ENCODE data around the gene ZNF487.

The ZNF487 gene

GRCh38 chr10:43479275-43479674 lies 42.4 kb downstream of the ZNF487 start:
- Mint-ChIP-seq H3K9me3 (peaks cover 17% of the 10 kb centered on the region), H3K4me1 (no peaks in the 10 kb centered on the region), H3K27ac (no peak overlapping the region), H3K27me3 (no peaks in the 10 kb centered on the region), H3K4me3 (no peak overlapping the region), H3K36me3 (ENCODE audit: low read depth) (peaks cover 29% of the 10 kb centered on the region)
- no peak for DNase-seq
- ATAC-seq = no peak

- Mint-ChIP-seq H3K4me3 (no peak overlapping the region), H3K27ac (no peak overlapping the region), H3K27me3 (no peaks in the 10 kb centered on the region), H3K36me3 (ENCODE audit: low read depth) (peaks cover 38% of the 10 kb centered on the region), H3K9me3 (peaks cover 34% of the 10 kb centered on the region), H3K4me1 (no peaks in the 10 kb centered on the region)
- ATAC-seq = no peak
- DNase-seq = no peak
These were observed 45.6 kb downstream of the ZNF487 start for GRCh38 chr10:43482319-43483078.

- no peak for DNase-seq
- H3K4me1 Mint-ChIP-seq = no peaks in the 10 kb centered on the region
- H3K4me3 Mint-ChIP-seq = no peak overlapping the region
- H3K9me3 Mint-ChIP-seq = peaks cover 4% of the 10 kb centered on the region
- H3K36me3 Mint-ChIP-seq (ENCODE audit: low read depth) = no peaks in the 10 kb centered on the region
- H3K27me3 Mint-ChIP-seq = no peaks in the 10 kb centered on the region
- ATAC-seq = no peak
- no peak overlapping the region for H3K27ac Mint-ChIP-seq
These were observed 54.9 kb downstream of the ZNF487 start for GRCh38 chr10:43491855-43492254.

- no peaks in the 10 kb centered on the region for H3K9me3 Mint-ChIP-seq
- no peak for ATAC-seq
- no peaks in the 10 kb centered on the region for H3K4me1 Mint-ChIP-seq
These were observed 66.0 kb downstream of the ZNF487 start for GRCh38 chr10:43502931-43503330.

GRCh38 chr10:43524434-43525247 lies 87.7 kb downstream of the ZNF487 start:
- no peak for DNase-seq

More at GRCh38 chr10:43502931-43503330, 66.0 kb downstream of the ZNF487 start:
- no peak for DNase-seq
- Mint-ChIP-seq H3K27ac (no peak overlapping the region), H3K36me3 (ENCODE audit: low read depth) (no peaks in the 10 kb centered on the region), H3K27me3 (no peaks in the 10 kb centered on the region), H3K4me3 (no peak overlapping the region)

More at GRCh38 chr10:43524434-43525247, 87.7 kb downstream of the ZNF487 start:
- Mint-ChIP-seq H3K9me3 (peaks cover 66% of the 10 kb centered on the region), H3K27ac (no peak overlapping the region), H3K4me3 (no peak overlapping the region), H3K36me3 (ENCODE audit: low read depth) (peaks cover 23% of the 10 kb centered on the region), H3K4me1 (no peaks in the 10 kb centered on the region), H3K27me3 (no peaks in the 10 kb centered on the region)
- ATAC-seq = no peak
